Measurements from ENCODE around the gene UBE2I. TPM values are rescaled to one million over a fixed set of nuclear protein-coding genes. Genes with fewer than 3 reads are reported as not detected.

UBE2I gene
- total RNA-seq, 2 donors from 2014 or later: 58.8 to 59.5 TPM

DNA sequence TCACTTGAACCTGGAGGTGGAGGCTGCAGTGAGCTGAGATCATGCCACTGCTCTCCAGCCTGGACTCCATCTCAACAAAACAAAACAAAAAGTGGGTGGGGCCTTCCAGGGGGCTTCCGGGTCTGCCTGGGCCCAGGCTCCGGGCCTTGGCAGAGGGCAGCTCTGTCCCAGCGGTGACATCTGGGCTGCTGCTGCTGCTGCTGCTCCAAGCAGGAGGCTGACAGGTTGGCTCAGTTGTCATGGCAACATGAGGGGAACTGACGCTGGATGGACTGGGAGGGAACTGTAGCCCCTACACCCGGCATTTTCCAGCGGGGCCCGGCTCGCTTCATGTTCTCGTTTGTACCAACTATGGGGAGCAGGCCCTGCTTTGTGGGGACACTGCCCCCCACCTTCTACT, 28.1 kb downstream of the UBE2I start:
- no peak for TF ChIP-seq CTCF (IDR thresholded peaks at IDR 0.05)
- H3K4me3 ChIP-seq: no peak overlapping the region
- no peaks in the 10 kb centered on the region for H3K36me3 ChIP-seq
- H3K4me1 ChIP-seq: peaks cover 0 to 22% of the 10 kb centered on the region in 2 donors
- DNase-seq (ENCODE audit: low spot score): no peak
- no peak overlapping the region for H3K27ac ChIP-seq
- no peaks in the 10 kb centered on the region for H3K9me3 ChIP-seq
- peaks cover 9 to 22% of the 10 kb centered on the region in 2 donors for H3K27me3 ChIP-seq

DNA sequence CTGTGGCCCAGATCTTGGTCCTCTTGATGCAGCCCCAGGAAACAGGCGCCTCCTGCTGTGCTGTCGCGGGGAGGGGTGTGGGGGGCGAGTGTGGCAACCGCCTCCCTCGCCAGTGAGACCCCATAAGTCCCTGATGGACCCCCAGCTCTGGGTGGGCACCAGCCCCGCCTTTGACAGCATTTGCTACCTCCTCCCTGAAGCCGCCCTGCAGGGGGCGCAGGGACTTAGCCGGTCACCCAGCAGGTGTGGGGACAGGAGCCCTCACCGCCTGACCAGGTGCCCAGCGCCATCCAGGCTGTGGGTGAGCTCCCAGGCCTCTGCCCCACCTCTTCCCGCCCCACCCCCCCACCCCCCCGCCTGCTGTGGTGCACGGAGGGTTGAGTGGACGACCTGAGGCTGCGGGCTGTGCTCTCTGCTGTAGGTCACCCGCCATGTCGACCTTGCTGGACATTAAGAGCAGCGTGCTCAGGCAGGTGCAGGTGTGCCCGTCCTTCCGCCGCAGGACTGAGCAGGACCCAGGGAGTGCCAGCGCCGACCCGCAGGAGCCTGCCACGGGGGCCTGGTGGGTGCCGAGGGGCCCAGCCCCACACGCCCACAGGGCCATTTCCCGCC, 28.8 kb downstream of the UBE2I start:
- peaks cover 9 to 15% of the 10 kb centered on the region in 2 donors for H3K27me3 ChIP-seq
- no peak overlapping the region for H3K27ac ChIP-seq
- H3K4me1 ChIP-seq: peaks cover 0 to 19% of the 10 kb centered on the region in 2 donors
- DNase-seq (ENCODE audit: low spot score): no peak
- no peaks in the 10 kb centered on the region for H3K36me3 ChIP-seq
- no peak overlapping the region for H3K4me3 ChIP-seq
- peak in 1 of 2 donors; percentile 41 for TF ChIP-seq CTCF (IDR thresholded peaks at IDR 0.05)
- H3K9me3 ChIP-seq: no peaks in the 10 kb centered on the region

- H3K27ac ChIP-seq: no peak overlapping the region
- peaks cover 5 to 8% of the 10 kb centered on the region in 2 donors for H3K27me3 ChIP-seq
- H3K4me1 ChIP-seq: peaks cover 0 to 12% of the 10 kb centered on the region in 2 donors
- no peaks in the 10 kb centered on the region for H3K9me3 ChIP-seq
- H3K4me3 ChIP-seq: no peak overlapping the region
- H3K36me3 ChIP-seq: no peaks in the 10 kb centered on the region
- no peak for DNase-seq (ENCODE audit: low spot score)
- TF ChIP-seq CTCF (IDR thresholded peaks at IDR 0.05): no peak
Observed at GRCh38 chr16:1338855-1339675, 29.6 kb downstream of the UBE2I start.

DNA sequence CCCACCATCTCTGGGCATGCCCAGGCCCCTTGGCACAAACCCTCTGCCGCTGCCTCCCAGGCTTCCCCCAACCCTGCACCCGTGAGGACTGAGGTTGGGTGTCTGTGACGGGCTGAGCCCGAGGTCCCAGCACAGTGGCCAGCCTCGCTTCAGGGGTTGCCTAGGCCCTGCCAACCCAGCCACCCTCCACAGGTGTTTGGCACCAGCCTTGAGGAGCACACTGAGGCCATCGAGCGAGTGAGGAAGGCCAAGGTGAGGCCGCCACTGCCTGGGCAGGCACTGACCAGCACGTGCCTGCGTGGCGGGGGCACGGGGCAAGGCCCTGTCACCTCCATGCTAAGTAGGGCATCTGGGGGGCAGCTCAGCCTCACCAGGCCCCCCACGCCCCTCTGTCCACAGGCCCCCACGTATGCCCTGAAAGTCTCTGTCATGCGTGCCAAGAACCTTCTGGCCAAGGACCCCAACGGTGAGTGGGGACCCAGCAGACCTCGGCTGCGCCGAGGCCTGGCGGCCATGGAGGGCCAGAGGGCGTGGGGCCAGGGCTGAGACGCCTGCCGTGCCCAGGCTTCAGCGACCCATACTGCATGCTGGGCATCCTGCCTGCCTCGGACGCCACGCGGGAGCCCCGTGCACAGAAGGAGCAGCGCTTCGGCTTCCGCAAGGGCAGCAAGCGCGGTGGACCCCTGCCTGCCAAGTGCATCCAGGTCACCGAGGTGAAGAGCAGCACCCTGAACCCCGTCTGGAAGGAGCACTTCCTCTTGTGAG, 31.5 kb downstream of the UBE2I start:
- DNase-seq (ENCODE audit: low spot score): no peak
- no peaks in the 10 kb centered on the region for H3K27me3 ChIP-seq
- no peak overlapping the region for H3K27ac ChIP-seq
- H3K36me3 ChIP-seq: no peaks in the 10 kb centered on the region
- no peak overlapping the region for H3K4me3 ChIP-seq
- H3K9me3 ChIP-seq: no peaks in the 10 kb centered on the region
- peaks cover 0 to 7% of the 10 kb centered on the region in 2 donors for H3K4me1 ChIP-seq
- TF ChIP-seq CTCF (IDR thresholded peaks at IDR 0.05): no peak

DNA sequence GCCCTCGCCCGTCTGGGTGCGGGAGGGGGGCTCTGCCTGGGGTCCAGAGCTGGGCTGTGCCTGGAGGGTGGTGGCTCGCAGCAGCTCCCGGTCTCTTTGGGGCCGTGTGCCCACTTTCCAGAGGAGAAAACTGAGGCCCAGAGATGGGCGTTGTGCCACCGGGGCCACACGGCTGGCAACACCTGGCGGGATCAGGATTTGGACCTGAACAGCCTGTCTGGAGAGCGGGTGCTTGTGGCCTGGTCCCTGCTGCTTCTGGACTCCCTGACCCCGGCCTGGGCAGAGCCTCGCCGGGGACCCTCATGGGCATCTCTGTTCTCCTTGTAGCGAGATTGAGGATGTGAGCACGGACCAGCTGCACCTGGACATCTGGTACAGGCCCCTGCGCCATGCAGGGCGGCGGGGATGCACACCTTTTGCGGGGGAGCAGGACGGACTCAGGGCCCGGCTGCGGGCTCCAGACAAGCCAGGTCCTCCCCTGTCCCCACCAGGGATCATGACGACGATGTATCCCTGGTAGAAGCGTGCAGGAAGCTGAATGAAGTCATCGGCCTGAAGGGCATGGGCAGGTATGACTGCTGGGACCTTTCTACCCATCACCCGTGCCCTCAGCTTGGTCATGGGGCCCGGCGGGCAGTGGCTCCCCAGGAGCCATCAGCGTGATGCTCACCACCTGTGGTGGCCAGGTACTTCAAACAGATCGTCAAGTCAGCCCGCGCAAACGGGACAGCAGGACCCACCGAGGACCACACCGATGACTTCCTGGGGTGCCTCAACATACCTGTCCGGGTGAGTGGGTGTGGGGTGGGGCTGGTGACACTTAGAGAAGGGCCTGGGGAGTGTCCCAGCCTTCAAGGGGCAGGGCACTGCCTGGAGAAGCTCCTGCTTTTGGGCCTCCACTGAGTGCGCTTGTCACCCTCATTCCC, 32.3 kb downstream of the UBE2I start:
- H3K9me3 ChIP-seq: no peaks in the 10 kb centered on the region
- H3K36me3 ChIP-seq: no peaks in the 10 kb centered on the region
- H3K4me1 ChIP-seq: peaks cover 0 to 7% of the 10 kb centered on the region in 2 donors
- H3K27ac ChIP-seq: no peak overlapping the region
- H3K27me3 ChIP-seq: no peaks in the 10 kb centered on the region
- H3K4me3 ChIP-seq: no peak overlapping the region
- no peak for TF ChIP-seq CTCF (IDR thresholded peaks at IDR 0.05)
- DNase-seq (ENCODE audit: low spot score): no peak
